GM12875 (cell line): ENCODE measurements around the gene RACGAP1.

Source experiments
- H3K4me3 ChIP-seq: one replicate; pipeline ENCODE4 v1.5.1; 2011; ENCODE audit warnings: low read depth, low read length, control low read depth
- TF ChIP-seq, protein P1 (sequence below): IDR thresholded peaks from 2 replicates; pipeline ENCODE4 v1.5.1; 2011; ENCODE audit warnings: low read depth, mild to moderate bottlenecking, control low read depth, inconsistent platforms, low read length, moderate library complexity, borderline replicate concordance; ENCODE audit not compliant: insufficient read depth

The RACGAP1 gene

DNA sequence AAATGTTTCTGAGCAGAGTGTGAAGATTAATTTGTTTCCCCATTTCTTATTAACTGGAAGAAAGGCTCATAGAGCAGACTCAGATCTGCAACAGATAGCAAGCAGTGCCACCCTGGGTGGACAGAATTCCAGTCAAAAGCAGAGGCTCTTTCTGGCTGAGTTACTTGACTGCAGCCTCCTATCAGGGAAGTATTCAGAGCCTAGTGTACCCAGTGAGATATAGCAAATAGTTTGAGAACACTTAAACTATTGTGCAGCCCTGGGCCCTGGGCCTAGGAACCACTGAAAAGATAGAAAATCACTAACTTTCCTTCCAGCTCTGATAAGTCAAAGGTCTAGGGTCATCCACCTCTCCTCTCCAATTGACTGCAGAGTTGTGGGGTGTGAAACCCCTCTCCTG lies 86.0 kb downstream of the RACGAP1 start:
- TF ChIP-seq, protein P1, sequence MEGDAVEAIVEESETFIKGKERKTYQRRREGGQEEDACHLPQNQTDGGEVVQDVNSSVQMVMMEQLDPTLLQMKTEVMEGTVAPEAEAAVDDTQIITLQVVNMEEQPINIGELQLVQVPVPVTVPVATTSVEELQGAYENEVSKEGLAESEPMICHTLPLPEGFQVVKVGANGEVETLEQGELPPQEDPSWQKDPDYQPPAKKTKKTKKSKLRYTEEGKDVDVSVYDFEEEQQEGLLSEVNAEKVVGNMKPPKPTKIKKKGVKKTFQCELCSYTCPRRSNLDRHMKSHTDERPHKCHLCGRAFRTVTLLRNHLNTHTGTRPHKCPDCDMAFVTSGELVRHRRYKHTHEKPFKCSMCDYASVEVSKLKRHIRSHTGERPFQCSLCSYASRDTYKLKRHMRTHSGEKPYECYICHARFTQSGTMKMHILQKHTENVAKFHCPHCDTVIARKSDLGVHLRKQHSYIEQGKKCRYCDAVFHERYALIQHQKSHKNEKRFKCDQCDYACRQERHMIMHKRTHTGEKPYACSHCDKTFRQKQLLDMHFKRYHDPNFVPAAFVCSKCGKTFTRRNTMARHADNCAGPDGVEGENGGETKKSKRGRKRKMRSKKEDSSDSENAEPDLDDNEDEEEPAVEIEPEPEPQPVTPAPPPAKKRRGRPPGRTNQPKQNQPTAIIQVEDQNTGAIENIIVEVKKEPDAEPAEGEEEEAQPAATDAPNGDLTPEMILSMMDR = no peak
- no peak overlapping the region for H3K4me3 ChIP-seq
